Measurements from ENCODE around the gene TMEM120B.

Gene TMEM120B

GRCh38 chr12:121826318-121827150 is 114.0 kb downstream of the TMEM120B start:
- Histone ChIP-seq H3K9me3 (ENCODE audit: control insufficient read depth, insufficient read depth, low read depth, low read length) (no peaks in the 10 kb centered on the region), H3K27ac (ENCODE audit: extremely low read depth, low read depth, low read length) (no peak overlapping the region), H3K4me3 (ENCODE audit: low read depth, low read length) (no peak overlapping the region), H3K4me1 (ENCODE audit: control insufficient read depth, insufficient read depth, low read length) (no peaks in the 10 kb centered on the region), H3K36me3 (ENCODE audit: control insufficient read depth in 2 of 2, insufficient read depth in 1 of 2, low read length in 2 of 2) (peaks cover 21 to 79% of the 10 kb centered on the region in 2 experiments; a peak in 2 of 3 replicates)
- TF ChIP-seq ZNF670 (tag by site-specific recombination; IDR thresholded peaks at IDR 0.05; ENCODE audit: low read depth) (no peak), ZNF623 (tag by site-specific recombination; IDR thresholded peaks at IDR 0.05) (peak; percentile 98), ZIC2 (tag by site-specific recombination; IDR thresholded peaks at IDR 0.05) (no peak)
- ChIA-PET POLR2A (interaction anchor here (0.6 to 1.6 kb wide), 4 partner anchors 20 to 114 kb away, joined by 3 to 4 read pairs (median 3); partner anchors contain the start of gene PSMD9), CTCF (interaction anchor here (0.6 to 3.9 kb wide), 5 partner anchors 15 to 34 kb away, joined by 3 to 23 read pairs (median 16); partner anchors contain the start of gene RHOF)

DNA sequence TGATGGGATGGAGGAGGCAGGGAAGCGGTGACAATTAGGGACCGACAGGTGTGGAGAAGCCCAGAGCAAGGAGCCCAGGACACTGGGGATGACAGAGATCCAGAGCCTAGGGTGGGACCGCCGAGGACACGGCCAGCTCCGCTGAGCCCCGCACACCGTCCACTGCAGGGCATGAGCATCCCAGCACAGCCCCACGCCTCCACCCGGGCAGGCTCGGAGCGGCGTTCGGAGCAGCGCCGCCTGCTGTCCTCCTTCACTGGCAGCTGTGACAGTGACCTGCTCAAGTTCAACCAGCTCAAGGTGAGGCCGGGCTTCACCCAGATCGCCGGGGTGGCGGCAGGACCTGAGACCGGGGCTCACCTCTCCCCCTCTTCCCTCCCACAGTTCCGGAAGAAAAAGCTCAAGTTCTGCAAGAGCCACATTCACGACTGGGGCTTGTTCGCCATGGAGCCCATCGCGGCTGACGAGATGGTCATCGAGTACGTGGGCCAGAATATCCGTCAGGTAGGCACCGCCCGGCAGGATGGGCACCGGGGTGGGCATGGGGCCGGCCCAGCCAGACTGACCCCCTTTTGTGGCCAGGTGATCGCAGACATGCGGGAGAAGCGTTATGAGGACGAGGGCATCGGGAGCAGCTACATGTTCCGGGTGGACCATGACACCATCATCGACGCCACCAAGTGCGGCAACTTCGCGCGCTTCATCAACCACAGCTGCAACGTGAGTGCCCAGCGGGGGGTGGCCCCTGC is 115.0 kb downstream of the TMEM120B start:
- POLR2A ChIA-PET: interaction anchor here (0.8 to 1.7 kb wide), 3 partner anchors 21 to 61 kb away, joined by 3 to 4 read pairs (median 3); partner anchors contain the start of gene PSMD9
- Histone ChIP-seq H3K27ac (ENCODE audit: extremely low read depth, low read depth, low read length) (no peak overlapping the region), H3K36me3 (ENCODE audit: control insufficient read depth in 2 of 2, insufficient read depth in 1 of 2, low read length in 2 of 2) (peaks cover 17 to 76% of the 10 kb centered on the region in 2 experiments; a peak in 2 of 3 replicates), H3K4me1 (ENCODE audit: control insufficient read depth, insufficient read depth, low read length) (no peaks in the 10 kb centered on the region), H3K9me3 (ENCODE audit: control insufficient read depth, insufficient read depth, low read depth, low read length) (no peaks in the 10 kb centered on the region), H3K4me3 (ENCODE audit: low read depth, low read length) (no peak overlapping the region)
- CTCF ChIA-PET: interaction anchor here (1.0 to 3.4 kb wide), 3 partner anchors 15 to 33 kb away, joined by 5 to 23 read pairs (median 16); partner anchors contain the start of gene RHOF
- no peak for TF ChIP-seq ZSCAN16 (tag by site-specific recombination; IDR thresholded peaks at IDR 0.05)
- TF ChIP-seq, protein P1, sequence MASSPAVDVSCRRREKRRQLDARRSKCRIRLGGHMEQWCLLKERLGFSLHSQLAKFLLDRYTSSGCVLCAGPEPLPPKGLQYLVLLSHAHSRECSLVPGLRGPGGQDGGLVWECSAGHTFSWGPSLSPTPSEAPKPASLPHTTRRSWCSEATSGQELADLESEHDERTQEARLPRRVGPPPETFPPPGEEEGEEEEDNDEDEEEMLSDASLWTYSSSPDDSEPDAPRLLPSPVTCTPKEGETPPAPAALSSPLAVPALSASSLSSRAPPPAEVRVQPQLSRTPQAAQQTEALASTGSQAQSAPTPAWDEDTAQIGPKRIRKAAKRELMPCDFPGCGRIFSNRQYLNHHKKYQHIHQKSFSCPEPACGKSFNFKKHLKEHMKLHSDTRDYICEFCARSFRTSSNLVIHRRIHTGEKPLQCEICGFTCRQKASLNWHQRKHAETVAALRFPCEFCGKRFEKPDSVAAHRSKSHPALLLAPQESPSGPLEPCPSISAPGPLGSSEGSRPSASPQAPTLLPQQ (tag by site-specific recombination; IDR thresholded peaks at IDR 0.05): no peak
- TF ChIP-seq OSR2 (tag by site-specific recombination; IDR thresholded peaks at IDR 0.05): no peak
- TF ChIP-seq ZNF639 (tag by site-specific recombination; IDR thresholded peaks at IDR 0.05): no peak
- TF ChIP-seq ZNF580 (tag by site-specific recombination; IDR thresholded peaks at IDR 0.05): no peak
- no peak for TF ChIP-seq ZNF404 (tag by site-specific recombination; IDR thresholded peaks at IDR 0.05)
- TF ChIP-seq, protein P2, sequence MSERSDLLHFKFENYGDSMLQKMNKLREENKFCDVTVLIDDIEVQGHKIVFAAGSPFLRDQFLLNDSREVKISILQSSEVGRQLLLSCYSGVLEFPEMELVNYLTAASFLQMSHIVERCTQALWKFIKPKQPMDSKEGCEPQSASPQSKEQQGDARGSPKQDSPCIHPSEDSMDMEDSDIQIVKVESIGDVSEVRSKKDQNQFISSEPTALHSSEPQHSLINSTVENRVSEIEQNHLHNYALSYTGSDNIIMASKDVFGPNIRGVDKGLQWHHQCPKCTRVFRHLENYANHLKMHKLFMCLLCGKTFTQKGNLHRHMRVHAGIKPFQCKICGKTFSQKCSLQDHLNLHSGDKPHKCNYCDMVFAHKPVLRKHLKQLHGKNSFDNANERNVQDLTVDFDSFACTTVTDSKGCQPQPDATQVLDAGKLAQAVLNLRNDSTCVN (tag by site-specific recombination; optimal IDR thresholded peaks at IDR 0.05): no peak
- no peak for TF ChIP-seq ZNF274 (IDR thresholded peaks at IDR 0.05; ENCODE audit: low read length)
- TF ChIP-seq ZNF274 (tag by site-specific recombination; IDR thresholded peaks at IDR 0.05; ENCODE audit: borderline replicate concordance): no peak
- no peak for TF ChIP-seq SCRT2 (tag by site-specific recombination; IDR thresholded peaks at IDR 0.05)
- no peak for TF ChIP-seq TCF7L2 (IDR thresholded peaks at IDR 0.05; ENCODE audit: borderline replicate concordance, low read depth, low read length)
- TF ChIP-seq KLF9 (tag by site-specific recombination; IDR thresholded peaks at IDR 0.05; ENCODE audit: low read depth): no peak
- TF ChIP-seq GLI2 (tag by site-specific recombination; IDR thresholded peaks at IDR 0.05; ENCODE audit: borderline replicate concordance, low read depth): no peak
- no peak for TF ChIP-seq ZFP41 (tag by site-specific recombination; IDR thresholded peaks at IDR 0.05; ENCODE audit: borderline replicate concordance)
- no peak for TF ChIP-seq ZNF561 (tag by site-specific recombination; IDR thresholded peaks at IDR 0.05; ENCODE audit: borderline replicate concordance)
- TF ChIP-seq ZNF366 (tag by site-specific recombination; conservative IDR thresholded peaks at IDR 0.05): no peak
- TF ChIP-seq, protein P3, sequence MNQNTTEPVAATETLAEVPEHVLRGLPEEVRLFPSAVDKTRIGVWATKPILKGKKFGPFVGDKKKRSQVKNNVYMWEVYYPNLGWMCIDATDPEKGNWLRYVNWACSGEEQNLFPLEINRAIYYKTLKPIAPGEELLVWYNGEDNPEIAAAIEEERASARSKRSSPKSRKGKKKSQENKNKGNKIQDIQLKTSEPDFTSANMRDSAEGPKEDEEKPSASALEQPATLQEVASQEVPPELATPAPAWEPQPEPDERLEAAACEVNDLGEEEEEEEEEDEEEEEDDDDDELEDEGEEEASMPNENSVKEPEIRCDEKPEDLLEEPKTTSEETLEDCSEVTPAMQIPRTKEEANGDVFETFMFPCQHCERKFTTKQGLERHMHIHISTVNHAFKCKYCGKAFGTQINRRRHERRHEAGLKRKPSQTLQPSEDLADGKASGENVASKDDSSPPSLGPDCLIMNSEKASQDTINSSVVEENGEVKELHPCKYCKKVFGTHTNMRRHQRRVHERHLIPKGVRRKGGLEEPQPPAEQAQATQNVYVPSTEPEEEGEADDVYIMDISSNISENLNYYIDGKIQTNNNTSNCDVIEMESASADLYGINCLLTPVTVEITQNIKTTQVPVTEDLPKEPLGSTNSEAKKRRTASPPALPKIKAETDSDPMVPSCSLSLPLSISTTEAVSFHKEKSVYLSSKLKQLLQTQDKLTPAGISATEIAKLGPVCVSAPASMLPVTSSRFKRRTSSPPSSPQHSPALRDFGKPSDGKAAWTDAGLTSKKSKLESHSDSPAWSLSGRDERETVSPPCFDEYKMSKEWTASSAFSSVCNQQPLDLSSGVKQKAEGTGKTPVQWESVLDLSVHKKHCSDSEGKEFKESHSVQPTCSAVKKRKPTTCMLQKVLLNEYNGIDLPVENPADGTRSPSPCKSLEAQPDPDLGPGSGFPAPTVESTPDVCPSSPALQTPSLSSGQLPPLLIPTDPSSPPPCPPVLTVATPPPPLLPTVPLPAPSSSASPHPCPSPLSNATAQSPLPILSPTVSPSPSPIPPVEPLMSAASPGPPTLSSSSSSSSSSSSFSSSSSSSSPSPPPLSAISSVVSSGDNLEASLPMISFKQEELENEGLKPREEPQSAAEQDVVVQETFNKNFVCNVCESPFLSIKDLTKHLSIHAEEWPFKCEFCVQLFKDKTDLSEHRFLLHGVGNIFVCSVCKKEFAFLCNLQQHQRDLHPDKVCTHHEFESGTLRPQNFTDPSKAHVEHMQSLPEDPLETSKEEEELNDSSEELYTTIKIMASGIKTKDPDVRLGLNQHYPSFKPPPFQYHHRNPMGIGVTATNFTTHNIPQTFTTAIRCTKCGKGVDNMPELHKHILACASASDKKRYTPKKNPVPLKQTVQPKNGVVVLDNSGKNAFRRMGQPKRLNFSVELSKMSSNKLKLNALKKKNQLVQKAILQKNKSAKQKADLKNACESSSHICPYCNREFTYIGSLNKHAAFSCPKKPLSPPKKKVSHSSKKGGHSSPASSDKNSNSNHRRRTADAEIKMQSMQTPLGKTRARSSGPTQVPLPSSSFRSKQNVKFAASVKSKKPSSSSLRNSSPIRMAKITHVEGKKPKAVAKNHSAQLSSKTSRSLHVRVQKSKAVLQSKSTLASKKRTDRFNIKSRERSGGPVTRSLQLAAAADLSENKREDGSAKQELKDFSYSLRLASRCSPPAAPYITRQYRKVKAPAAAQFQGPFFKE (tag by site-specific recombination; IDR thresholded peaks at IDR 0.05; ENCODE audit: borderline replicate concordance): no peak
- no peak for TF ChIP-seq ZNF155 (tag by site-specific recombination; IDR thresholded peaks at IDR 0.05)
- no peak for TF ChIP-seq GLI4 (tag by site-specific recombination; IDR thresholded peaks at IDR 0.05)

Measured in HEK293 (cell line).